Astrocyte of the spinal cord (primary cell): Measurements from ENCODE around the gene FHIT.

Experiments
- DNase-seq: peaks from one replicate; pipeline ENCODE4 v3.0.0; 2011; ENCODE audit warnings: low read depth, low spot score
- H3K4me3 ChIP-seq: 2 replicates; pipeline ENCODE4 v1.5.1; 2011; ENCODE audit warnings: low read depth, mild to moderate bottlenecking, low read length, moderate library complexity
- in situ Hi-C: cut with HindIII; loops from 2 replicates; pipeline ENCODE4 v1.10.0; 2017; ENCODE audit warnings: low sequenced_read_pairs
- TF ChIP-seq, protein P1 (sequence below): IDR thresholded peaks from 2 replicates; pipeline ENCODE4 v1.5.1; 2012; ENCODE audit warnings: low read depth, mild to moderate bottlenecking, low read length, inconsistent platforms

The FHIT gene

DNA sequence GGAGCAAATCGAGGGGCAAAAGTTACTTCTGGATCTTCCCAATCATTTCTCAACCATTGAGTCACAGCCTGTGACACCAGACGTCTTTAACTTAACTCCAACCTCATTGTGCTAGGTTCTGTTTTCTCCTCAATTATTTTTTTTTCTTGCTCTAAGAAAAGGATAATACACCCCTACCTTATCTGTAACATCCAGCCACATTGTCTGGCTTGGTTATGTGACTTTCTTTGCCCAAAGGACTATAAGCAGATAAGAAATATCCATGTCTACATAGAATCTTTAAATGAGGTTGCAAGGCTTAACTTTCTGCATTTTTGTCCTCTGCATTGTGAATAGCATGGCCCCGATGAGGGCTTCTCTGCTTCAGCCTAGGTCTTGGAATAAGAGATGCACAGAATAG is 1419.0 kb downstream of the FHIT start:
- H3K4me3 ChIP-seq, result no peak overlapping the region
- DNase-seq, result no peak
- TF ChIP-seq, protein P1, sequence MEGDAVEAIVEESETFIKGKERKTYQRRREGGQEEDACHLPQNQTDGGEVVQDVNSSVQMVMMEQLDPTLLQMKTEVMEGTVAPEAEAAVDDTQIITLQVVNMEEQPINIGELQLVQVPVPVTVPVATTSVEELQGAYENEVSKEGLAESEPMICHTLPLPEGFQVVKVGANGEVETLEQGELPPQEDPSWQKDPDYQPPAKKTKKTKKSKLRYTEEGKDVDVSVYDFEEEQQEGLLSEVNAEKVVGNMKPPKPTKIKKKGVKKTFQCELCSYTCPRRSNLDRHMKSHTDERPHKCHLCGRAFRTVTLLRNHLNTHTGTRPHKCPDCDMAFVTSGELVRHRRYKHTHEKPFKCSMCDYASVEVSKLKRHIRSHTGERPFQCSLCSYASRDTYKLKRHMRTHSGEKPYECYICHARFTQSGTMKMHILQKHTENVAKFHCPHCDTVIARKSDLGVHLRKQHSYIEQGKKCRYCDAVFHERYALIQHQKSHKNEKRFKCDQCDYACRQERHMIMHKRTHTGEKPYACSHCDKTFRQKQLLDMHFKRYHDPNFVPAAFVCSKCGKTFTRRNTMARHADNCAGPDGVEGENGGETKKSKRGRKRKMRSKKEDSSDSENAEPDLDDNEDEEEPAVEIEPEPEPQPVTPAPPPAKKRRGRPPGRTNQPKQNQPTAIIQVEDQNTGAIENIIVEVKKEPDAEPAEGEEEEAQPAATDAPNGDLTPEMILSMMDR, result no peak
- in situ Hi-C loops, result no loop called here

DNA sequence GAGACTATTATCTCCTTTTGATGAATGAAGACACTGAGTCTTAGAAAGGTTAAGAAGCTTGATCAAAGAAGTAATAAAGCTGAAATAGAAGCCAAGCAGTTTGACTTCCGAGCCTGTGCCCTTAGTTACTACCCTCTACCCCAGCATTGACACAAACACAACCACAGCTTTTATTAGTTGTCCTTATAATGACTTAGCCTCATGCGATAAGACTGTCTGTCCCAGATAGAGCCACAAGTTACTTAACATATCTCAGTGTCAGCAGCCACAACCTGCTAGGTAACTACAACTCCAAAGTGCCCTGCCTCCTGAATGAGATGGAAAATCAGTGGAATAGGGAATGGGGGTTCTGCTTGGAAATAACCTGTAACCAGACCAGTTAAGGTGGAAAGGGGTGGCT is 1419.9 kb downstream of the FHIT start:
- H3K4me3 ChIP-seq, result no peak overlapping the region
- in situ Hi-C loops, result no loop called here
- TF ChIP-seq, protein P1, result no peak
- DNase-seq, result no peak

DNA sequence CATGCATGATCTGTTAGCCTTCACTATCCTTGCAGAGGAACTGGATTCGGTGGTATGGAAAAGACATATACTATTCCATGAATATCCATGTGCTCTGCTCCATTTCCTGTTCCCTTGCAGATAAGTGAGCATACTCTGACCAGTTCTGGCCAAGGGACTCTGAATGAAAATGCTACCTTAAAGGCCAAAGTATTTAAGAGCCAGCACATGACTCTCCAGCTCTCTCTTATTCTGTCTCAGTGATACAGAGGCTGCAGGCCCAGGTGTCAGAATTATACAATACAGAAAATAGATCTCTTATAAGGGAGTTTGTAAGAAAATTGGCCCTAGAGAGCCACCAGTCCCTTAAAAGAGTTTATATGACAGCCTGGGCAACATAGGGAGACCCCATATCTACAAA is 1421.7 kb downstream of the FHIT start:
- no peak for DNase-seq
- in situ Hi-C loops, result no loop called here

DNA sequence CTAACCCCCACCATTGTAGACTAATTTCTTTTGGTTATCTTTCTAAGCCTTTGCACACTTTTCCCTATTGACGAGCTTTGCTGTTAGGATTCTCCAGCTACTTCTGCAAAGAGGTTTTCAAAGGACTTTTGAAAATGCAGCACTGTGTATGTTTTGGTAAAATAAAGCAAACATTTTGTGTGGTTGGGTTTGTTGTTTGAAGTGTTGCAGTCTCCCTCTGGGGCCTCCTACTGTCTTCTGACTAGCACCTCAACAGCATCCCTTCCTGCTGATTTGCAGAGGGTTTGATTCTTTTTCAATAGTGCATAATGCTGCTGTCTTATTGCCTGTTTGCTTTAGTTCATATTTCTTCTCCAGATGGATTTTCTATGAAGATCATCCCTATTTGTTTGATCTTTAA is 1426.4 kb downstream of the FHIT start:
- in situ Hi-C loops, result no loop called here
- no peak overlapping the region for H3K4me3 ChIP-seq
- DNase-seq, result no peak
- TF ChIP-seq, protein P1, result no peak

More for the DNA sequence above, 1421.7 kb downstream of the FHIT start:
- no peak overlapping the region for H3K4me3 ChIP-seq
- TF ChIP-seq, protein P1, result no peak

DNA sequence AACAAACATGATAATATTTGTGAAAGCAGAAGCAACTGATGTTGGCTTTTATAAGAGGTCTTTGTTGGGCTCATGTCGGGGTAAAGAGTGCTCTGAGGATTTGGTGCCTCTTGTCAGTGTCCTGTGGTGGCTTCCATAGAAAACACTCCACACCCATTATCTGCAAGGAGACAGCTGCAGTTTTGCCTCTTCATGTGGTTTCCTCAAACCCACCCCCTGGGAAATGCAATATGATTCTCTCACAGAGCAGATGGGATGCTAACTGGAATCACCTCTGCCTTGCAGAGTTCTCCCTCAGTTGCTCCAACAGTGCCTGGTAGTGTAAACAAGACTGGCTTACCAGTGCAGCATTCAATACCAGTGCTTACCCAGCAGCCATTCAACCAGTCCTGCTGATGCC is 1430.0 kb downstream of the FHIT start:
- TF ChIP-seq, protein P1, result no peak
- in situ Hi-C loops, result no loop called here
- peak; percentile 30 for DNase-seq

DNA sequence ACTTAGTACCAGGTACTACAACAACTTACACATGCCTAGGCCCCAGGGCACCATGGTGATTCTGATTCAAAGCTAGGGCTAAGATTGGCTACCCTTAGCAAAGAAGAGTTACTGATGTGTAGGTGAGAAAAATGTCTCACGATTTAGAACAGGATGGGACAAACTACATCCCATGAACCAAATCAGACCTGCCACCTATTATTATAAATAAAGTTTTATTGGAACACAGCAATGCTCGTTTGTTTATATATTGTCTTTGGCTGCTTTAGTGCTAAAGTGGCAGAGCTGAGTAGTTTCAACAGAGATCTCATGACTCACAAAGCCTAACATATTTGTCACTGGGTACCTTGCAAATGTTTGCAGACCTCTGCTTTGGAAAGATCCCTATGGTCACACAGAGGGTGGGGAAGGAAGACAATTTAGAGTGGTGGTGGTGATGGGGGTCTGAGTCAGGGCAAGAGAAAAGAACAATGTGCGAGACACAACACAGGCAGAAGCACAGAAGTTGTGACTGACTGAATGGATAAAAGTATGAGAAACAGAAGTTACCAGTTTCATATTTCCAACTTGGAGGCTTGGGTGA is 1430.8 kb downstream of the FHIT start:
- peak; percentile 63 for DNase-seq
- no peak overlapping the region for H3K4me3 ChIP-seq
- TF ChIP-seq, protein P1, result no peak
- in situ Hi-C loops, result no loop called here

More for the DNA sequence above, 1430.0 kb downstream of the FHIT start:
- no peak overlapping the region for H3K4me3 ChIP-seq
